HepG2 (cell line): ENCODE data around the gene TLNRD1. TPM values are rescaled to one million over a fixed set of nuclear protein-coding genes. Genes with fewer than 3 reads are reported as not detected.
A peak's percentile ranks its signal among the peaks of the same experiment; 100 is the strongest.

Experiments used
- AGO1 ChIP-seq: fragments of 200-400 bp; formaldehyde crosslinking; IDR thresholded peaks from 2 replicates; pipeline ENCODE4 v1.6.1; 2017; ENCODE audit warnings: mild to moderate bottlenecking, low read depth, low read length, moderate library complexity; ENCODE audit not compliant: poor library complexity, severe bottlenecking
- ELF1 ChIP-seq: sonication (generic); formaldehyde crosslinking; IDR thresholded peaks from 2 replicates; pipeline ENCODE4 v1.4.0; 2020; ENCODE audit warnings: missing genetic modification reagents
- JARID2 ChIP-seq: sonication (generic); formaldehyde crosslinking; IDR thresholded peaks from 2 replicates; pipeline ENCODE4 v1.8.1; 2023; ENCODE audit warnings: missing genetic modification reagents, inconsistent platforms; ENCODE audit not compliant: insufficient replicate concordance
- MLX ChIP-seq: IDR thresholded peaks from 2 replicates; pipeline ENCODE4 v1.6.1; 2016
- MLXIP ChIP-seq: sonication (generic); formaldehyde crosslinking; IDR thresholded peaks from 2 replicates; pipeline ENCODE4 v1.9.0; 2021; ENCODE audit warnings: missing genetic modification reagents, borderline replicate concordance
- PAF1 ChIP-seq: IDR thresholded peaks from 2 replicates; pipeline ENCODE4 v1.6.1; 2016; ENCODE audit warnings: missing genetic modification reagents, missing compliant biosample characterization
- RBAK ChIP-seq: sonication (generic); formaldehyde crosslinking; IDR thresholded peaks from 2 replicates; pipeline ENCODE4 v1.5.1; 2020; ENCODE audit warnings: mild to moderate bottlenecking, missing genetic modification reagents
- ZBTB42 ChIP-seq: sonication (generic); formaldehyde crosslinking; IDR thresholded peaks from 2 replicates; pipeline ENCODE4 v1.5.0; 2020; ENCODE audit warnings: mild to moderate bottlenecking, missing genetic modification reagents
- ZKSCAN8 ChIP-seq: IDR thresholded peaks from 2 replicates; pipeline ENCODE4 v1.6.1; 2016; ENCODE audit warnings: borderline replicate concordance, missing genetic modification reagents, missing compliant biosample characterization
- ZNF367 ChIP-seq: sonication (generic); formaldehyde crosslinking; IDR thresholded peaks from 2 replicates; pipeline ENCODE4 v1.4.0; 2020; ENCODE audit warnings: missing genetic modification reagents, borderline replicate concordance
- ZNF513 ChIP-seq: sonication (generic); formaldehyde crosslinking; conservative IDR thresholded peaks from 2 replicates; pipeline ENCODE4 v1.5.0; 2020; ENCODE audit warnings: missing genetic modification reagents
- ZNF768 ChIP-seq: sonication (generic); formaldehyde crosslinking; IDR thresholded peaks from 2 replicates; pipeline ENCODE4 v1.4.0; 2020; ENCODE audit warnings: missing genetic modification reagents
- ZNF83 ChIP-seq: sonication (generic); formaldehyde crosslinking; IDR thresholded peaks from 2 replicates; pipeline ENCODE4 v1.4.0; 2020; ENCODE audit warnings: missing genetic modification reagents, mild to moderate bottlenecking, borderline replicate concordance
- ZSCAN29 ChIP-seq: sonication (generic); formaldehyde crosslinking; conservative IDR thresholded peaks from 2 replicates; pipeline ENCODE4 v1.4.0; 2020; ENCODE audit warnings: mild to moderate bottlenecking, missing genetic modification reagents
- polyA plus RNA-seq, 8 experiments: library from polyadenylated mRNA; depleted of rRNA in 3 of 8; stranded (reverse) in 7 of 8; unstranded in 1 of 8; fragments of >200 nt; fragmentation: Illumina TruSeq in 4 of 8; extraction: Trizol in 4 of 8; gene quantifications; 2 replicates each; pipeline versions ENCODE4 v1.2.1 to v1.2.3, GENCODE V29; 2011 to 2016; ENCODE audit warnings: low read depth in 4 of 8, missing spikeins in 1 of 8, mixed read lengths in 1 of 8; ENCODE audit not compliant: insufficient read depth in 1 of 8
- total RNA-seq, 5 experiments: library from RNA; depleted of rRNA; stranded (reverse); fragments of >200 nt; fragmentation: Illumina TruSeq; extraction: Trizol; gene quantifications; 2 replicates each; pipeline ENCODE4 v1.2.3, GENCODE V29; 2016; ENCODE audit warnings: low read depth in 1 of 5
- TF ChIP-seq, protein P1 (sequence below): sonication (generic); formaldehyde crosslinking; IDR thresholded peaks from 2 replicates; pipeline ENCODE4 v1.4.0; 2020; ENCODE audit warnings: missing genetic modification reagents

Gene TLNRD1
- total and polyA plus RNA-seq, 2 of the 13 experiments (the other 11 are each of a cell fraction or from before 2014, with no cell fraction given): 3.4 to 5.3 TPM

- TF ChIP-seq MLXIP (CRISPR knock-in tag) (no peak), AGO1 (no peak), ZNF367 (CRISPR knock-in tag) (no peak), ZBTB42 (CRISPR knock-in tag) (0 out of 2 replicates have a peak, but pooled peaks have one; percentile 41), MLX (no peak), PAF1 (no peak), ZNF768 (CRISPR knock-in tag) (peak; percentile 55; the same call in 1 of the 2 replicates), ZSCAN29 (no peak), ZKSCAN8 (peak; percentile 23; the same call in 1 of the 2 replicates), ELF1 (CRISPR knock-in tag) (peak; percentile 69; the same call in 1 of the 2 replicates), ZNF83 (CRISPR knock-in tag) (no peak), RBAK (CRISPR knock-in tag) (no peak), ZNF513 (CRISPR knock-in tag) (no peak), JARID2 (peak; percentile 42)
- TF ChIP-seq, protein P1, sequence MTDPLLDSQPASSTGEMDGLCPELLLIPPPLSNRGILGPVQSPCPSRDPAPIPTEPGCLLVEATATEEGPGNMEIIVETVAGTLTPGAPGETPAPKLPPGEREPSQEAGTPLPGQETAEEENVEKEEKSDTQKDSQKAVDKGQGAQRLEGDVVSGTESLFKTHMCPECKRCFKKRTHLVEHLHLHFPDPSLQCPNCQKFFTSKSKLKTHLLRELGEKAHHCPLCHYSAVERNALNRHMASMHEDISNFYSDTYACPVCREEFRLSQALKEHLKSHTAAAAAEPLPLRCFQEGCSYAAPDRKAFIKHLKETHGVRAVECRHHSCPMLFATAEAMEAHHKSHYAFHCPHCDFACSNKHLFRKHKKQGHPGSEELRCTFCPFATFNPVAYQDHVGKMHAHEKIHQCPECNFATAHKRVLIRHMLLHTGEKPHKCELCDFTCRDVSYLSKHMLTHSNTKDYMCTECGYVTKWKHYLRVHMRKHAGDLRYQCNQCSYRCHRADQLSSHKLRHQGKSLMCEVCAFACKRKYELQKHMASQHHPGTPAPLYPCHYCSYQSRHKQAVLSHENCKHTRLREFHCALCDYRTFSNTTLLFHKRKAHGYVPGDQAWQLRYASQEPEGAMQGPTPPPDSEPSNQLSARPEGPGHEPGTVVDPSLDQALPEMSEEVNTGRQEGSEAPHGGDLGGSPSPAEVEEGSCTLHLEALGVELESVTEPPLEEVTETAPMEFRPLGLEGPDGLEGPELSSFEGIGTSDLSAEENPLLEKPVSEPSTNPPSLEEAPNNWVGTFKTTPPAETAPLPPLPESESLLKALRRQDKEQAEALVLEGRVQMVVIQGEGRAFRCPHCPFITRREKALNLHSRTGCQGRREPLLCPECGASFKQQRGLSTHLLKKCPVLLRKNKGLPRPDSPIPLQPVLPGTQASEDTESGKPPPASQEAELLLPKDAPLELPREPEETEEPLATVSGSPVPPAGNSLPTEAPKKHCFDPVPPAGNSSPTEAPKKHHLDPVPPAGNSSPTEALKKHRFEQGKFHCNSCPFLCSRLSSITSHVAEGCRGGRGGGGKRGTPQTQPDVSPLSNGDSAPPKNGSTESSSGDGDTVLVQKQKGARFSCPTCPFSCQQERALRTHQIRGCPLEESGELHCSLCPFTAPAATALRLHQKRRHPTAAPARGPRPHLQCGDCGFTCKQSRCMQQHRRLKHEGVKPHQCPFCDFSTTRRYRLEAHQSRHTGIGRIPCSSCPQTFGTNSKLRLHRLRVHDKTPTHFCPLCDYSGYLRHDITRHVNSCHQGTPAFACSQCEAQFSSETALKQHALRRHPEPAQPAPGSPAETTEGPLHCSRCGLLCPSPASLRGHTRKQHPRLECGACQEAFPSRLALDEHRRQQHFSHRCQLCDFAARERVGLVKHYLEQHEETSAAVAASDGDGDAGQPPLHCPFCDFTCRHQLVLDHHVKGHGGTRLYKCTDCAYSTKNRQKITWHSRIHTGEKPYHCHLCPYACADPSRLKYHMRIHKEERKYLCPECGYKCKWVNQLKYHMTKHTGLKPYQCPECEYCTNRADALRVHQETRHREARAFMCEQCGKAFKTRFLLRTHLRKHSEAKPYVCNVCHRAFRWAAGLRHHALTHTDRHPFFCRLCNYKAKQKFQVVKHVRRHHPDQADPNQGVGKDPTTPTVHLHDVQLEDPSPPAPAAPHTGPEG: peak; percentile 91
Observed at GRCh38 chr15:80989518-80990478, 10.9 kb upstream of the TLNRD1 start, which contains the start of gene MESD (continued).
